CD8-positive, alpha-beta memory T cell (primary cell): ENCODE data around the gene ADGRV1. TPM values are rescaled to one million over a fixed set of nuclear protein-coding genes. Genes with fewer than 3 reads are reported as not detected.
"Not testable (repeated sequence)": the region's sequence is repeated elsewhere in the genome, so short reads cannot be mapped to it uniquely, and the experiment has no call there.

Experiments
- CTCF ChIA-PET: fragments of 350-600 bp; sonication (Branson Sonifier 250); formaldehyde crosslinking; loops from one replicate; lab custom pipeline; 2021; ENCODE audit warnings: antibody characterized with exemption; lab: Charles Lee
- POLR2A ChIA-PET: fragments of 350-600 bp; sonication (Branson Sonifier 250); formaldehyde crosslinking; loops from one replicate; lab custom pipeline; 2021; ENCODE audit warnings: antibody characterized with exemption; lab: Charles Lee
- DNase-seq, 5 donors: peaks; one replicate each; pipeline versions ENCODE4 v3.0.0 to v3.0.0-alpha.2; 2020 to 2022; ENCODE audit warnings: mixed read lengths in 1 of 5
- H3K27ac ChIP-seq: one replicate; pipeline ENCODE4 v1.7.0; 2013; ENCODE audit warnings: low read depth, mild to moderate bottlenecking, low read length, moderate library complexity
- H3K27me3 ChIP-seq: 2 replicates; pipeline ENCODE4 v1.7.0; 2013; ENCODE audit warnings: low read length, mild to moderate bottlenecking; ENCODE audit not compliant: insufficient read depth, poor library complexity, severe bottlenecking
- H3K36me3 ChIP-seq: 2 replicates; pipeline ENCODE4 v1.7.0; 2013; ENCODE audit warnings: mild to moderate bottlenecking, low read length, moderate library complexity; ENCODE audit not compliant: insufficient read depth
- H3K4me1 ChIP-seq: 2 replicates; pipeline ENCODE4 v1.7.0; 2013; ENCODE audit warnings: mild to moderate bottlenecking, low read length, moderate library complexity; ENCODE audit not compliant: insufficient read depth
- H3K4me3 ChIP-seq: 2 replicates; pipeline ENCODE4 v1.7.0; 2013; ENCODE audit warnings: mild to moderate bottlenecking, low read length
- H3K9me3 ChIP-seq: 2 replicates; pipeline ENCODE4 v1.7.0; 2013; ENCODE audit warnings: mild to moderate bottlenecking, low read length
- H3K27ac Mint-ChIP-seq, 8 donors: one replicate each; pipeline ENCODE4 v1.8.0; 2020 to 2021; ENCODE audit warnings: mixed read lengths in 8 of 8, mild to moderate bottlenecking in 6 of 8, inconsistent platforms in 3 of 8, moderate library complexity in 3 of 8
- H3K27me3 Mint-ChIP-seq, 2 donors: one replicate each; pipeline ENCODE4 v1.8.0; 2020 to 2021; ENCODE audit warnings: mixed read lengths in 2 of 2, mild to moderate bottlenecking in 1 of 2, moderate library complexity in 1 of 2
- H3K36me3 Mint-ChIP-seq, 3 donors: one replicate each; pipeline ENCODE4 v1.8.0; 2020 to 2021; ENCODE audit warnings: mixed read lengths in 3 of 3, inconsistent platforms in 1 of 3, mild to moderate bottlenecking in 1 of 3
- H3K4me1 Mint-ChIP-seq, 3 donors: one replicate each; pipeline ENCODE4 v1.8.0; 2020 to 2021; ENCODE audit warnings: mixed read lengths in 3 of 3, inconsistent platforms in 1 of 3, mild to moderate bottlenecking in 1 of 3
- H3K4me3 Mint-ChIP-seq, 7 donors: one replicate each; pipeline ENCODE4 v1.8.0; 2020 to 2021; ENCODE audit warnings: mixed read lengths in 7 of 7, mild to moderate bottlenecking in 6 of 7, moderate library complexity in 4 of 7, inconsistent platforms in 2 of 7
- H3K9me3 Mint-ChIP-seq, 5 donors: one replicate each; pipeline ENCODE4 v1.8.0; 2020 to 2022; ENCODE audit warnings: mixed read lengths in 5 of 5, mild to moderate bottlenecking in 3 of 5, moderate library complexity in 2 of 5, inconsistent platforms in 1 of 5
- polyA plus RNA-seq: library from polyadenylated mRNA; unstranded; fragments of 300-500 nt; fragmentation: Illumina TruSeq; gene quantifications from one replicate; pipeline ENCODE4 v1.2.3, GENCODE V29; 2021
- total RNA-seq, 2 experiments: library from RNA; stranded (reverse); gene quantifications; one replicate each; pipeline ENCODE4 v1.2.3, GENCODE V29; 2021

The ADGRV1 gene
- total and polyA plus RNA-seq, 3 experiments from 2014 or later: 0.33 to 0.44 TPM; not detected in 1

DNA sequence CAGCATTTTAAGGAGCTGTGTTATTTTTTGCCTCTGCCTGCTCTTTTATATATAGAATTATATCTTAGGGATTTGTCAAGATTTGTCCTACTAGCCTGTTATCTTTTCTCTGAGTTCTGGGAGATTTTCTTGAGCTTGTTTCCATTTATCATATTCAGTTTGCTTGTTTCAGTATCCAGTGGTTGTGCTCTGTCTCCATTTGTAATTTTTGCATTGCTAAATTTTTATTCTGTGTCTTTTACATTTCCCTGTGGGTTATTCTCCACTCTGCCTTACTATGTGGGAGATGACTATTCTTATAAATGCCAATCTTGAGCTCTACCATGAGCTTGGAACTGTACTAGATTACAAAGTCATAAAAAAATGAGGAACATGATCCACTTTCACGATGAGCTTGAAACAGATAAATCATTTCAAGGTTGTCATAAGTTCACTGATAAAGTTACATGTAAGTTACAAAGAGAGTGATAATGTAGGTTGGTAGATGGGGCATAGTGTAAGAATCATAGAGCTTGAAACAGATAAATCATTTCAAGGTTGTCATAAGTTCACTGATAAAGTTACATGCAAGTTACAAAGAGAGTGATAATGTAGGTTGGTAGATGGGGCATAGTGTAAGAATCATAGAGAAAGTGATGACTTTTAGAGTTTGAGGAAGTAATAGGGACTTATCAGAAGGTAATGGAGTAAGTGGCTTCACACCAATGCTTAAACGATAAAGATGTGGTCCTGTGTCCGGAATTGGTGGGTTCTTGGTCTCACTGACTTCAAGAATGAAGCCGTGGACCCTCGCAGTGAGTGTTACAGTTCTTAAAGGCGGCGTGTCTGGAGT lies 287.3 kb downstream of the ADGRV1 start:
- ChIA-PET POLR2A (no interaction called here), CTCF (no interaction called here)
- no peaks in the 10 kb centered on the region for H3K27me3 ChIP-seq
- Mint-ChIP-seq H3K4me3 (no peak overlapping the region), H3K9me3 (no peaks in the 10 kb centered on the region), H3K4me1 (peaks cover 4 to 7% (median 4%) of the 10 kb centered on the region in 3 donors), H3K27ac (no peak overlapping the region), H3K36me3 (no peaks in the 10 kb centered on the region), H3K27me3 (peaks cover 2 to 28% of the 10 kb centered on the region in 2 donors)
- DNase-seq: no peak
- H3K36me3 ChIP-seq: no peaks in the 10 kb centered on the region
- no peak overlapping the region for H3K4me3 ChIP-seq
- no peak overlapping the region for H3K27ac ChIP-seq
- no peaks in the 10 kb centered on the region for H3K9me3 ChIP-seq
- no peaks in the 10 kb centered on the region for H3K4me1 ChIP-seq

DNA sequence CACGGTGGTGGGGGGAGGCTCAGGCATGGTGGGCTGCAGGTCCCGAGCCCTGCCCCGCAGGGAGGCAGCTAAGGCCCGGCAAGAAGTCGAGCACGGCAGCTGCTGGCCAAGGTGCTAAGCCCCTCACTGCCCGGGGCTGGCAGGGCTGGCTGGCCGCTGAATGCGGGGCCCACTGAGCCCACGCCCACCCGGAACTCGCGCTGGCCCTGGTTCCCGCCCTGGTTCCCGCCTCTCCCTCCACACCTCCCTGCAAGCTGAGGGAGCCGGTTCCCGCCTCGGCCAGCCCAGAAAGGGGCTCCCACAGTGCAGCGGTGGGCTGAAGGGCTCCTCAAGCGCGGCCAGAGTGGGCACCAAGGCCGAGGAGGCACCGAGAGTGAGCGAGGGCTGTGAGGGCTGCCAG lies 289.0 kb downstream of the ADGRV1 start:
- DNase-seq, H3K36me3 ChIP-seq, H3K27ac Mint-ChIP-seq, H3K27me3 ChIP-seq, H3K27ac ChIP-seq, POLR2A ChIA-PET, H3K36me3 Mint-ChIP-seq, H3K4me3 Mint-ChIP-seq, H3K9me3 ChIP-seq, H3K4me1 ChIP-seq, H3K4me1 Mint-ChIP-seq, H3K9me3 Mint-ChIP-seq, CTCF ChIA-PET, H3K4me3 ChIP-seq: not testable (repeated sequence)
- H3K27me3 Mint-ChIP-seq: peaks cover 2 to 24% of the 10 kb centered on the region in 2 donors

DNA sequence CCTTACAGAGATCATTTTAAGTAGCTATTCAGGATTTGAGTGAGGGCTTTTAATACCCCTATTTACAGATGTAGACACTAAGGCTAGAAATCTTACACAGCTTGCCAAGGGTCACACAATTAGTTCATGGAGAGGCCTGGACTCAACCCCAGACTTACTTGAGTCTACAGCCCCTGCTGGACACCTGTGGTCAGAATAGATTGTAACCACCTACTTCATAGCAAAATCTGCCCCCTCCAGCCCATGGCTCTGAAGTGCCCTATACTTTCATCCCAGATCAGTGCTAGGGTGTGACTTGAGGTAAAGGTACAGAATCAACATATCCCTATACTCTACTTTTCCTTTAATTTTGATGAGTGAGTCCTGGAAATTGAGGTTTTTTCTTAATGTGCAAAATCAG lies 291.3 kb downstream of the ADGRV1 start:
- no peak for DNase-seq
- Mint-ChIP-seq H3K27me3 (peaks cover 3 to 20% of the 10 kb centered on the region in 2 donors), H3K4me3 (no peak overlapping the region), H3K27ac (no peak overlapping the region), H3K36me3 (no peaks in the 10 kb centered on the region), H3K9me3 (no peaks in the 10 kb centered on the region), H3K4me1 (no peaks in the 10 kb centered on the region)
- Histone ChIP-seq H3K4me3 (no peak overlapping the region), H3K9me3 (no peaks in the 10 kb centered on the region), H3K36me3 (no peaks in the 10 kb centered on the region), H3K27me3 (no peaks in the 10 kb centered on the region), H3K27ac (no peak overlapping the region), H3K4me1 (no peaks in the 10 kb centered on the region)
- ChIA-PET POLR2A (no interaction called here), CTCF (no interaction called here)

DNA sequence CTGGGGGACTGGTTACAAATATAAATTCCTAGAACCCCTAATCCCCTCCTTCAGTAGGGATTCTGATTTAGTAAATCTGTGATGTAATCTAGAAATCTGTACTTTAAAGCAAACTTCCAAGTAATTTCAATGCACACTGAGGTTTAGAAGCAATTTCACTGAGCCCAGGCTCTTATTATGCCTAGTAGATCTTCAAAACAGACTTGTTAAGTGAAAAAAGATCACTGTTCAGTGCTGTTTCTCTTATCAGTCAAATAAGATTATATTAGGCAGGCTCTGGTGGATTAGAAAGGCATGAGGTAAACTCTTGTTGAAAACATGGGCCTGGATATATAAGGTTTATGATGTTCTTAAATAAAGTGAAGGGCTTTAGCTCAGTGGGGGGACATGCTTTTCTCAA lies 293.9 kb downstream of the ADGRV1 start:
- Mint-ChIP-seq H3K4me1 (no peaks in the 10 kb centered on the region), H3K27me3 (peaks cover 1 to 5% of the 10 kb centered on the region in 2 donors), H3K9me3 (no peaks in the 10 kb centered on the region), H3K36me3 (no peaks in the 10 kb centered on the region), H3K27ac (no peak overlapping the region), H3K4me3 (no peak overlapping the region)
- Histone ChIP-seq H3K4me1 (no peaks in the 10 kb centered on the region), H3K36me3 (no peaks in the 10 kb centered on the region), H3K27me3 (no peaks in the 10 kb centered on the region), H3K9me3 (no peaks in the 10 kb centered on the region), H3K4me3 (no peak overlapping the region), H3K27ac (no peak overlapping the region)
- DNase-seq: no peak
- ChIA-PET POLR2A (no interaction called here), CTCF (no interaction called here)

DNA sequence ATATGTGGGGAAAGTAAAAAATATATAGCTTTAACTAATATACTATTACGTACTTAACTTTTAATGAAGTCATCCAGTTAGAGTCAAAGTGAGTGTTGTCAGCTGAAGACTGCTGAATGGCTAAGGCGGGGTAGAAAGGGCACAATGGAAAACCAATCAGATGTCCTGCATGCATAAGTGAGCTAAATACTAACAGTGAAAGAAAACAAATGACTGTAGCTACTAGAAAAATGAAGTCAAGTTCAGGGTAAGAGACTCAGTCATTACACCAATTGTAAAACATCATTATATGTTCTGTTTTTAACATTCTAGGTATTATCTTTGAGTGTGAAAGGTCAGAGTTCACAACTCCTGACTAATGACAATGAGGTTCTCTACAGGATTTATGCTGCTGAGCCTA lies 295.2 kb downstream of the ADGRV1 start:
- Histone ChIP-seq H3K9me3 (no peaks in the 10 kb centered on the region), H3K27ac (no peak overlapping the region), H3K27me3 (no peaks in the 10 kb centered on the region), H3K4me3 (no peak overlapping the region), H3K36me3 (no peaks in the 10 kb centered on the region), H3K4me1 (no peaks in the 10 kb centered on the region)
- no peaks in the 10 kb centered on the region for H3K9me3 Mint-ChIP-seq
- H3K27me3 Mint-ChIP-seq: peaks cover 1 to 5% of the 10 kb centered on the region in 2 donors
- H3K27ac Mint-ChIP-seq: no peak overlapping the region
- DNase-seq: no peak
- ChIA-PET POLR2A (no interaction called here), CTCF (no interaction called here)
- no peaks in the 10 kb centered on the region for H3K4me1 Mint-ChIP-seq
- H3K36me3 Mint-ChIP-seq: no peaks in the 10 kb centered on the region
- H3K4me3 Mint-ChIP-seq: no peak overlapping the region

DNA sequence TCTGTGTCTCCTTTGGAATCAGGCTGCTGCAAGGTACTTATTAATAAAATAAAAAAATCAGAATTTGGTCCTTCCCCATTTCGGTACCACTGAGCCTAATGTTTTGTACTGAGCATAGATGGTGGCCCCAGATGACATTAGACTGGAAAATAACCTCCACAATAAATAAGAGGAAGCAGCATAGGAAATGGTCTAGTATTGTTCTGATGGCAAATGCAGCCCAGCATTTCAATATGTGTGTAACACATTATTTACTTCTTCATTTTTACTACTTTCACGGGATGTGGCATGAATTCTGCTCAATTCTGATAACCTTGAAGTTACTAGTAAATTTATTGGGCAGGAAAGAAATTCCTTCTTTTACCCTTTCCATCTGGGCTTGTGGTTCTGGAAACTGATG lies 295.6 kb downstream of the ADGRV1 start:
- Mint-ChIP-seq H3K4me1 (no peaks in the 10 kb centered on the region), H3K27me3 (peaks cover 1 to 5% of the 10 kb centered on the region in 2 donors), H3K36me3 (no peaks in the 10 kb centered on the region), H3K4me3 (no peak overlapping the region), H3K9me3 (no peaks in the 10 kb centered on the region), H3K27ac (no peak overlapping the region)
- no peak for DNase-seq
- H3K4me3 ChIP-seq: no peak overlapping the region
- H3K27ac ChIP-seq: no peak overlapping the region
- H3K27me3 ChIP-seq: no peaks in the 10 kb centered on the region
- H3K4me1 ChIP-seq: no peaks in the 10 kb centered on the region
- no peaks in the 10 kb centered on the region for H3K36me3 ChIP-seq
- no peaks in the 10 kb centered on the region for H3K9me3 ChIP-seq
- POLR2A ChIA-PET: no interaction called here
- CTCF ChIA-PET: no interaction called here

DNA sequence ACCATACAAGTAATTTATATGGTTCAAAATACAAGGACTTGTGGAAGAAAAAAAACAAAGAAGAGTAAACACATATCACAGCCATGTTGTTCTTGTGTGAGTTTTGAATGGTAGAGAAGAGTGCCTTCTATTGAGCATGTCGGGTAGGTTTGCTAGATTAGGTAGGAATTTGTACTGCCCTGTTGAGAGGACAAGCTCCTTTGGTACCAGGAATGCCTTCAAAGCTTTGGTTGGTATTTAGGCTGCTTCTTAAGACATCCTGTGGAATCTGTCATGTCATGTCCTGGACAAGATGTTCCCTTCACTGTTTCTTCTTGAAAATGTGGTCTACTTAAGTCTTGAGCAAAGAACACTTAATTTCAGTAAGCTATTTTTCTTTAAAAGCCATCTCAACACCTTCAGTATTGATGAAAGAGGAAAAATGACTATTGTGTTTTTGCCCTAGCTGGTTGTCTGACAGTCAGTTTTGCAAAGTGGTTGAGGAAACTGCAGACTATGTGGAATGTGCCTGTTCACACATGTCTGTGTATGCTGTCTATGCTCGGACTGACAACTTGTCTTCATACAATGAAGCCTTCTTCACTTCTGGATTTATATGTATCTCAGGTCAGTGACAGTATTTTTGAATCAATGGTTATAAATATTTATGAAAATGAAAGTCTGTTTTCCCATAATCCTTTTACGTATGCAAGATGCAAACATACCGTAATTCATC lies 296.9 kb downstream of the ADGRV1 start:
- Histone ChIP-seq H3K4me3 (no peak overlapping the region), H3K4me1 (no peaks in the 10 kb centered on the region), H3K36me3 (no peaks in the 10 kb centered on the region), H3K27me3 (no peaks in the 10 kb centered on the region), H3K9me3 (no peaks in the 10 kb centered on the region), H3K27ac (no peak overlapping the region)
- ChIA-PET POLR2A (no interaction called here), CTCF (interaction anchor here (0.8 kb wide), 1 partner anchor 10 kb away, joined by 3 read pairs; no protein-coding TSS in a partner anchor)
- no peak overlapping the region for H3K4me3 Mint-ChIP-seq
- no peaks in the 10 kb centered on the region for H3K4me1 Mint-ChIP-seq
- H3K27me3 Mint-ChIP-seq: peaks cover 1 to 4% of the 10 kb centered on the region in 2 donors
- no peaks in the 10 kb centered on the region for H3K9me3 Mint-ChIP-seq
- no peaks in the 10 kb centered on the region for H3K36me3 Mint-ChIP-seq
- no peak overlapping the region for H3K27ac Mint-ChIP-seq
- DNase-seq: no peak

DNA sequence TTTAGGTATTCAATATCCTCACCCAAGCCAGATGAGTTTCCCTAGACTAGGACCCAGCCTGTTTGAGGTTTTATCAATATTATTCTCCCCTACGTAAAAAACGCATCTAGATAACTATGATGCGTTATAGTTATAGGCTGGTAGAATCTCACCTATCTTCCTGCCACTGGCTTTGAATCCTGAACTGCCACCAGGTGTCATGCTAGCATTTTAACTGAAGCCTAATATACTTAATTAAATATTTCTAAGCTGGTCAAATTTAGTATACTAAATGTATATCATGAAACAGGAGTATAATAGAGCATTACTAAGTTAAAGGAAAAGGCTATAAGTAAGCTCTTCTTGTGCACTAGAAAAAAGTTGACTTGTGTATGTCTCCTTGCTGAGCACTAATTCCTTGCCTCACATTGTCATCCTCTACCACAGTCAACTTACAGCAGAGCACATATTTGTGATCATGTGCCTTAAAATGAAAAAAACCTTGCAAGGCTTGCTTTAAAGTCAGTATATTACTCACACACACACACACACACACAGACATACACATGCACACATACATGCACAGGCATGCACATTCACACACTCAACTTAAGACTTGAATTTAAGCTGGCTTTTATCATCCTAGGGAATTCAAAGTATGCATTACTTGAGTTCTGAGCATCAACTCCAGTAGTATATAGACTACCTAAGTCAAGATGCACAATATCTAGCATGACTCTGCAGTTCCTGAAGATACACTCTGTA lies 303.4 kb downstream of the ADGRV1 start:
- DNase-seq: no peak
- Mint-ChIP-seq H3K27me3 (peaks cover 3 to 4% of the 10 kb centered on the region in 2 donors), H3K4me3 (no peak overlapping the region), H3K36me3 (no peaks in the 10 kb centered on the region), H3K27ac (no peak overlapping the region), H3K4me1 (peaks cover 0 to 3% (median 2%) of the 10 kb centered on the region in 3 donors), H3K9me3 (no peaks in the 10 kb centered on the region)
- ChIA-PET POLR2A (no interaction called here), CTCF (interaction anchor here (1.1 to 1.7 kb wide), 2 partner anchors 523 to 557 kb away, joined by 3 to 7 read pairs; no protein-coding TSS in a partner anchor)
- Histone ChIP-seq H3K4me3 (no peak overlapping the region), H3K27ac (no peak overlapping the region), H3K4me1 (no peaks in the 10 kb centered on the region), H3K27me3 (no peaks in the 10 kb centered on the region), H3K9me3 (no peaks in the 10 kb centered on the region), H3K36me3 (no peaks in the 10 kb centered on the region)
